H9 (cell line): ENCODE measurements around the gene IFNGR1. TPM values are rescaled to one million over a fixed set of nuclear protein-coding genes. Genes with fewer than 3 reads are reported as not detected.
A peak's percentile ranks its signal among the peaks of the same experiment; 100 is the strongest.
"Not testable (repeated sequence)": the region's sequence is repeated elsewhere in the genome, so short reads cannot be mapped to it uniquely, and the experiment has no call there.

Source experiments
- DNase-seq: peaks from one replicate; pipeline ENCODE4 v3.0.0-alpha.2; 2017
- H2AFZ ChIP-seq: one replicate; pipeline ENCODE4 v1.6.1; 2013; ENCODE audit warnings: mild to moderate bottlenecking, low read length, control low read depth, moderate library complexity
- H2AK5ac ChIP-seq: 2 replicates; pipeline ENCODE4 v1.6.1; 2013; ENCODE audit warnings: low read length, control low read depth, mixed read lengths; ENCODE audit not compliant: insufficient read length
- H2BK120ac ChIP-seq: one replicate; pipeline ENCODE4 v1.6.1; 2013; ENCODE audit warnings: low read depth, mild to moderate bottlenecking, low read length, control low read depth, inconsistent platforms; ENCODE audit not compliant: poor library complexity, severe bottlenecking
- H2BK12ac ChIP-seq: 2 replicates; pipeline ENCODE4 v1.6.1; 2013; ENCODE audit warnings: low read length, control low read depth, mixed read lengths, low read depth; ENCODE audit not compliant: insufficient read length
- H2BK15ac ChIP-seq: 2 replicates; pipeline ENCODE4 v1.6.1; 2013; ENCODE audit warnings: low read depth, low read length, control low read depth
- H2BK20ac ChIP-seq: one replicate; pipeline ENCODE4 v1.6.1; 2013; ENCODE audit warnings: low read depth, mild to moderate bottlenecking, low read length, control low read depth, inconsistent platforms; ENCODE audit not compliant: poor library complexity, severe bottlenecking
- H2BK5ac ChIP-seq: 2 replicates; pipeline ENCODE4 v1.6.1; 2013; ENCODE audit warnings: low read length, control low read depth, mixed read lengths; ENCODE audit not compliant: insufficient read length
- H3K14ac ChIP-seq: 2 replicates; pipeline ENCODE4 v1.6.1; 2013; ENCODE audit warnings: low read length, control low read depth; ENCODE audit not compliant: insufficient read depth
- H3K18ac ChIP-seq: 2 replicates; pipeline ENCODE4 v1.6.1; 2013; ENCODE audit warnings: low read depth, mild to moderate bottlenecking, mixed read lengths, low read length, control low read depth; ENCODE audit not compliant: insufficient read length
- H3K23ac ChIP-seq: 2 replicates; pipeline ENCODE4 v1.6.1; 2013; ENCODE audit warnings: low read length, control low read depth, mixed read lengths, low read depth; ENCODE audit not compliant: insufficient read length
- H3K23me2 ChIP-seq: 2 replicates; pipeline ENCODE4 v1.6.1; 2013; ENCODE audit warnings: low read depth, mild to moderate bottlenecking, mixed read lengths, low read length, control low read depth; ENCODE audit not compliant: insufficient read length, poor library complexity, severe bottlenecking
- H3K27ac ChIP-seq: 2 replicates; pipeline ENCODE4 v1.5.1; 2013; ENCODE audit warnings: low read length, control low read depth, mixed read lengths, low read depth; ENCODE audit not compliant: insufficient read length
- H3K27me3 ChIP-seq: 2 replicates; pipeline ENCODE4 v1.6.1; 2013; ENCODE audit warnings: low read length, control low read depth, inconsistent platforms; ENCODE audit not compliant: insufficient read depth
- H3K4ac ChIP-seq: 2 replicates; pipeline ENCODE4 v1.6.1; 2013; ENCODE audit warnings: low read depth, mild to moderate bottlenecking, control low read depth, inconsistent platforms, low read length, moderate library complexity
- H3K4me1 ChIP-seq: 2 replicates; pipeline ENCODE4 v1.6.1; 2013; ENCODE audit warnings: low read length, control low read depth, inconsistent platforms; ENCODE audit not compliant: insufficient read depth
- H3K4me2 ChIP-seq: 2 replicates; pipeline ENCODE4 v1.6.1; 2013; ENCODE audit warnings: low read length, control low read depth, mixed read lengths; ENCODE audit not compliant: insufficient read length, insufficient read depth
- H3K56ac ChIP-seq: 2 replicates; pipeline ENCODE4 v1.6.1; 2013; ENCODE audit warnings: low read depth, mild to moderate bottlenecking, mixed read lengths, low read length, control low read depth; ENCODE audit not compliant: insufficient read length
- H3K79me1 ChIP-seq: 2 replicates; pipeline ENCODE4 v1.6.1; 2013; ENCODE audit warnings: low read depth, mild to moderate bottlenecking, moderate library complexity, low read length, control low read depth, inconsistent platforms; ENCODE audit not compliant: insufficient read depth, poor library complexity, severe bottlenecking
- H3K79me2 ChIP-seq: 2 replicates; pipeline ENCODE4 v1.6.1; 2013; ENCODE audit warnings: low read length, control low read depth, inconsistent platforms; ENCODE audit not compliant: insufficient read depth
- H3K9ac ChIP-seq: 2 replicates; pipeline ENCODE4 v1.6.1; 2013; ENCODE audit warnings: low read length, control low read depth, mixed read lengths; ENCODE audit not compliant: insufficient read length; ENCODE audit errors: extremely low read depth
- H3K9me3 ChIP-seq: one replicate; pipeline ENCODE4 v1.6.1; 2013; ENCODE audit warnings: low read depth, low read length, inconsistent platforms; ENCODE audit not compliant: control insufficient read depth
- H3T11ph ChIP-seq: one replicate; pipeline ENCODE4 v1.6.1; 2013; ENCODE audit warnings: mild to moderate bottlenecking, low read length, control low read depth, inconsistent platforms
- H4K20me1 ChIP-seq: one replicate; pipeline ENCODE4 v1.6.1; 2013; ENCODE audit not compliant: control insufficient read depth, insufficient read length, insufficient read depth
- H4K5ac ChIP-seq: 2 replicates; pipeline ENCODE4 v1.6.1; 2013; ENCODE audit warnings: low read depth, mild to moderate bottlenecking, mixed read lengths, low read length, control low read depth; ENCODE audit not compliant: insufficient read length
- H4K8ac ChIP-seq: replicated peaks from 2 replicates; pipeline ENCODE4 v1.6.1; 2013; ENCODE audit warnings: low read length, control low read depth, mixed read lengths, low read depth; ENCODE audit not compliant: insufficient read length
- H4K91ac ChIP-seq: 2 replicates; pipeline ENCODE4 v1.6.1; 2013; ENCODE audit warnings: low read depth, mild to moderate bottlenecking, moderate library complexity, mixed read lengths, low read length, control low read depth; ENCODE audit not compliant: insufficient read length
- H3K27ac Mint-ChIP-seq, 3 experiments: 2 replicates in 2 of 3; 3 replicates in 1 of 3; pipeline ENCODE4 v1.8.0; 2020 to 2021; ENCODE audit warnings: mixed read lengths in 3 of 3, mild to moderate bottlenecking in 1 of 3, moderate library complexity in 1 of 3
- H3K27me3 Mint-ChIP-seq: 2 replicates; pipeline ENCODE4 v1.8.0; 2021; ENCODE audit warnings: low read depth, mild to moderate bottlenecking, moderate library complexity, mixed read lengths
- H3K36me3 Mint-ChIP-seq, 3 experiments: 2 replicates in 2 of 3; 3 replicates in 1 of 3; pipeline ENCODE4 v1.8.0; 2020 to 2021; ENCODE audit warnings: low read depth in 3 of 3, mixed read lengths in 3 of 3; ENCODE audit not compliant: insufficient read depth in 1 of 3
- H3K4me1 Mint-ChIP-seq, 2 experiments: 2 replicates each; pipeline ENCODE4 v1.8.0; 2020; ENCODE audit warnings: mixed read lengths in 2 of 2
- H3K4me3 Mint-ChIP-seq, 2 experiments: 2 replicates in 1 of 2; 3 replicates in 1 of 2; pipeline ENCODE4 v1.8.0; 2020 to 2021; ENCODE audit warnings: mild to moderate bottlenecking in 2 of 2, mixed read lengths in 2 of 2, moderate library complexity in 1 of 2
- H3K9me3 Mint-ChIP-seq, 2 experiments: 2 replicates in 1 of 2; 3 replicates in 1 of 2; pipeline ENCODE4 v1.8.0; 2020; ENCODE audit warnings: mild to moderate bottlenecking in 2 of 2, mixed read lengths in 2 of 2, moderate library complexity in 1 of 2
- CTCF ChIP-seq: fragments of 200-600 bp; sonication (generic); conservative IDR thresholded peaks from 3 replicates; pipeline ENCODE4 v1.8.0; 2021; ENCODE audit warnings: antibody characterized with exemption, mild to moderate bottlenecking
- WGBS: extraction: QIAGEN DNeasy Blood & Tissue Kit; methylation state at CpG from one replicate; pipeline ENCODE4 v1.1.7; 2013; ENCODE audit warnings: missing lambda C conversion rate, low lambda C conversion rate, mixed read lengths; ENCODE audit not compliant: insufficient read length; ENCODE audit errors: extremely low coverage; 5-methylcytosine and 5-hydroxymethylcytosine counted together
- total RNA-seq: library from RNA; stranded (reverse); gene quantifications from 2 replicates; pipeline ENCODE4 v1.2.1, GENCODE V29; 2021

The IFNGR1 gene
- total RNA-seq, 1 experiment from 2014 or later: 32.2 TPM

GRCh38 chr6:137216106-137216505 lies 3.1 kb downstream of the IFNGR1 start:
- no peak overlapping the region for H3K4me2 ChIP-seq
- H3K4me1 ChIP-seq: peaks cover 3% of the 10 kb centered on the region; the same call in 1 of the 2 replicates
- no peak for DNase-seq
- H4K5ac ChIP-seq: no peak overlapping the region
- H2BK120ac ChIP-seq: no peak overlapping the region
- H4K20me1 ChIP-seq: no peaks in the 10 kb centered on the region
- H3K9me3 ChIP-seq: no peaks in the 10 kb centered on the region
- no peak overlapping the region for H2BK12ac ChIP-seq
- no peak overlapping the region for H2AK5ac ChIP-seq
- no peak for TF ChIP-seq CTCF
- no peak overlapping the region for H2BK20ac ChIP-seq
- peaks cover 6 to 14% of the 10 kb centered on the region in 2 experiments; a peak in 4 of 5 replicates for H3K9me3 Mint-ChIP-seq
- H3K27ac Mint-ChIP-seq: no peak overlapping the region
- no peak overlapping the region for H4K8ac ChIP-seq
- H3K27ac ChIP-seq: no peak overlapping the region
- no peaks in the 10 kb centered on the region for H3K27me3 Mint-ChIP-seq
- H3K9ac ChIP-seq: no peak overlapping the region
- peaks cover 12% of the 10 kb centered on the region for H3K79me1 ChIP-seq
- H3K56ac ChIP-seq: no peak overlapping the region
- no peak overlapping the region for H3K18ac ChIP-seq
- no peak overlapping the region for H2AFZ ChIP-seq
- H2BK5ac ChIP-seq: no peak overlapping the region
- peaks cover 11% of the 10 kb centered on the region for H3K23me2 ChIP-seq
- no peak overlapping the region for H2BK15ac ChIP-seq
- H3K23ac ChIP-seq: no peak overlapping the region
- peaks cover 27 to 39% of the 10 kb centered on the region in 2 experiments for H3K4me1 Mint-ChIP-seq
- peaks cover 25% of the 10 kb centered on the region; the same call in 1 of the 2 replicates for H3K79me2 ChIP-seq
- no peak overlapping the region for H3T11ph ChIP-seq
- H4K91ac ChIP-seq: no peak overlapping the region
- H3K14ac ChIP-seq: no peak overlapping the region
- no peak overlapping the region for H3K4ac ChIP-seq
- H3K4me3 Mint-ChIP-seq: no peak overlapping the region
- no peaks in the 10 kb centered on the region for H3K27me3 ChIP-seq
- H3K36me3 Mint-ChIP-seq: peaks cover 15 to 40% (median 24%) of the 10 kb centered on the region in 3 experiments

GRCh38 chr6:137215630-137216029 lies 3.6 kb downstream of the IFNGR1 start:
- not testable (repeated sequence) for H4K5ac ChIP-seq, H3K4me2 ChIP-seq, H3K9ac ChIP-seq, H3T11ph ChIP-seq, H2AFZ ChIP-seq, H2BK120ac ChIP-seq, H2BK12ac ChIP-seq, H3K27ac ChIP-seq, DNase-seq, H2AK5ac ChIP-seq, H2BK5ac ChIP-seq, H3K27me3 Mint-ChIP-seq, H3K18ac ChIP-seq, H3K4ac ChIP-seq, H3K4me1 ChIP-seq, H3K9me3 ChIP-seq, H4K20me1 ChIP-seq, H2BK20ac ChIP-seq, H3K4me3 Mint-ChIP-seq, H4K91ac ChIP-seq, H4K8ac ChIP-seq, H3K23ac ChIP-seq, H3K27me3 ChIP-seq, H3K56ac ChIP-seq, H3K14ac ChIP-seq, H2BK15ac ChIP-seq
- H3K27ac Mint-ChIP-seq: peak overlapping the region in 1 of 3 experiments; percentile 68; a peak in 1 of 7 replicates
- peaks cover 20 to 45% (median 27%) of the 10 kb centered on the region in 3 experiments for H3K36me3 Mint-ChIP-seq
- peaks cover 11% of the 10 kb centered on the region for H3K23me2 ChIP-seq
- WGBS: no CpG with 5 or more reads among the region's 3 CpGs
- peaks cover 9 to 17% of the 10 kb centered on the region in 2 experiments for H3K9me3 Mint-ChIP-seq
- H3K79me2 ChIP-seq: peaks cover 26% of the 10 kb centered on the region; the same call in 1 of the 2 replicates
- peaks cover 25 to 37% of the 10 kb centered on the region in 2 experiments for H3K4me1 Mint-ChIP-seq
- H3K79me1 ChIP-seq: peaks cover 12% of the 10 kb centered on the region
